ENCODE data around the gene DUSP22.
"Not testable (repeated sequence)": the region's sequence is repeated elsewhere in the genome, so short reads cannot be mapped to it uniquely, and the experiment has no call there.

Gene DUSP22

GRCh38 chr6:366389-367297 lies 74.4 kb downstream of the DUSP22 start:
- DNase-seq, result no peak

- DNase-seq, result no peak
These were observed 75.1 kb downstream of the DUSP22 start for GRCh38 chr6:367298-367794.

DNA sequence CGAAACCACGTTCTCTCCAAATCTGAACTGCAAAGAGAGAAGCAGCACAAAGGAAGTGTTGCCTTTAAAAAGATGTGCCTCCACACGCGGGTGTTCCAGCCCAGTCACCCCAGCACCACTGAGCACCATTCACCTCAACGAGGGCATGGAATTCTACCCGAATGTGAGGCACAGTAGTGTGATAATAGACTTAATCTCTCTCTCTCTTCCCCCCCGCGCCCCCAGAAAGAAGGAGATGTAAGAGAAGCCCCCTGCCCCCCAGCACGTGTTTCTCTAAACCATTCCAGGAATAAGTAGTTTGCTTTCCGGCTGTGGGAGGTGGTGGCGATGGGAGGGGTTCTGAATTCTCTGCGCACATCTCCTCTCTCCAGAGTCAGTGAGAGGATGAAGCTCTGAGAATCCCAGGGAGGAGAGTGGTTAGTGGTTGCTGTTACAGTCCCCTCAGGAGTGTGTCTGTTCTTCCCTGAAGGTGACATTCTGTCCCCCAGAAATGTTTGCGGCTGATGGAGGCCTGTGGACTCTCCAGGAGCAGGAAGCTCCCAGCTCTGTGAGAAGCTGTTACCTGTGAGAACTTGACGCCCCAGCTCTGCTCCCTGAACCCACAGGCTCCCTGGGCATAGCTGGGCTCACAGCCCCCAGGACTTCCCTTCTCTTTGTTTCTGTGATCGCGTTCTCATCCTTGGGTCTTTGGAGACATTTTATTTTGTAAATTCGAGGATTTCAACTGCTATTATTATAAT lies 75.8 kb downstream of the DUSP22 start:
- no peak for DNase-seq

- DNase-seq, result no peak
These were observed 77.5 kb downstream of the DUSP22 start for GRCh38 chr6:369559-370431.

DNA sequence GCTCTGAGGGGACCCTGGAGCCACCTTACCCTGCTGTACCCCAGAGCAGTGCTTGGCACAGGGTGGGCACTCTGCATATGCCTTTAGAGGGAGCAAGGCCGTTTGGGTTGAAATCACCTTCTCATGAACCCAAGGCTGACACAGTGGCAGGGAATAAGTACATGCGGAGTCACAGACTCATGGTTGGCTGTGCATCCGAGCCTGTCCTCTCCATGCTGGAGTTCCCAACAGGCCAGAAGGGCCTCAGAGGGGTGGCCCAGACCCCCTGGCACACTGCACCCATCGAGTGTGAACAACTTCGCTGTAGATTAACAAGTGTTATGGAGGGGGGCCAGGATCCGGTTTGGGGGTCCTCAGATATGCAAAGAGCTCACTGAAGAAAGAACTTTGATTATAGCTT lies 78.3 kb downstream of the DUSP22 start:
- DNase-seq, result no peak

- DNase-seq, result not testable (repeated sequence)
These were observed 79.6 kb downstream of the DUSP22 start for GRCh38 chr6:371851-372250.

DNA sequence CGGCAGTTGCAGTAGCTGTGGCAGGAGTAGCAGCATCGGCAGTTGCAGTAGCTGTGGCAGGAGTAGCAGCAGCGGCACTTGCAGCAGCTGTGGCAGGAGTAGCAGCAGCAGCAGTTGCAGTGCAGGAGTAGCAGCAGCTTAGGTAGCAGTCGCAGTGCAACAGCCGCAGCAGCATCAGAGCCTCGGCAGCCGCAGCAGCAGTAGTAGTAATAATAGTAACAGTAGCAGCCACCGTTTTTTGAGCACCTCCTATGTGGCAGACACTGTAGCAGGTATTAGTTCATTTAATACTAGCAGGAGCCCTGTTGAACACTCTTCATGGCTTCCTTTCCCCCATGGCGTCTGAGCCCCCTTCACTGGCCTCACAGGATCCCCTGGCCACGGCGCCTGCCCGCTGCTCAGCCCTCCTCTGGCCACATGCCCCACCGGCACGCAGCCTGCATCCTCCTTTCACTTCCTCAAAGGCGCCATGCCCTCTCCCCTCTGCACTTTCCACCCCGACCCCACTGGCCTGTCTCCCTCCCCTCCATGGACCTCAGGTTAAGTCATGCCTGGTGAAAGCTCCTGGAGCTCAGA lies 80.1 kb downstream of the DUSP22 start:
- no peak for DNase-seq

- DNase-seq, result no peak
These were observed 80.7 kb downstream of the DUSP22 start for GRCh38 chr6:373031-373430.

GRCh38 chr6:373773-374724 lies 81.8 kb downstream of the DUSP22 start:
- no peak for DNase-seq

DNA sequence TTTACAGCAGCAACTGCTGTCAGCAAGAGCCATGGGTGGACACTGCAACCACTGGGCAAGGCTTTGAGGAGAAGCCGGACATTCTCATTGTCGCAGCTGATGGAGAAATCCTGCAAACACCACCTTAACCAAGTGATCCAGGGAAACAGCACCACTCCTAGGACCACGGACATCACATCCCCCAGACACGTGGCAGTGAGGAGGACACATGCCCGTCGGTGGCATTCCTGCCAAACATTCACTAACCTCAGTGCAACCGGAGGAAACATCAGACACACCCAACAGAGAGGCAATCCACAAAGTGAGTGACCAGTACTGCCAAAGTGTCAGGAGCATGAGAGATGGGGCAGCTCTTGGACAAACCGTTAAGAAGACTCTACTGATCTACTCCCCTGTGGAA lies 82.7 kb downstream of the DUSP22 start:
- DNase-seq, result no peak

GRCh38 chr6:376827-377640 lies 84.7 kb downstream of the DUSP22 start:
- DNase-seq, result no peak

DNA sequence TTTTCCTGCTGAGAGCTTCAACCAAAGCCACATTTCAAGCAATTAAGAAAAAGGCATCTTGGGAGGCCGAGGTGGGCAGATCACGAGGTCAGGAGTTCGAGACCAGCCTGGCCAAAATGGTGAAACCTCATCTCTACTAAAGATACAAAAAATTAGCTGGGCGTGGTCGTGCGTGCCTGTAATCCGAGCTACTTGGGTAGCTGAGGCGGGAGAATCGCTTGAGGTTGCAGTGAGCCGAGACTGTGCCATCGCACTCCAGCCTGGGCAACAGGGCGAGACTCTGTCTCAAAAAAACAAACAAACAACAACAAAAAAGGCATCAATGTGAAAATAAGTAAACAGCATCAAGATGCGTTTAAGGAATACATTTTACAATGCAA lies 85.3 kb downstream of the DUSP22 start:
- not testable (repeated sequence) for DNase-seq

DNA sequence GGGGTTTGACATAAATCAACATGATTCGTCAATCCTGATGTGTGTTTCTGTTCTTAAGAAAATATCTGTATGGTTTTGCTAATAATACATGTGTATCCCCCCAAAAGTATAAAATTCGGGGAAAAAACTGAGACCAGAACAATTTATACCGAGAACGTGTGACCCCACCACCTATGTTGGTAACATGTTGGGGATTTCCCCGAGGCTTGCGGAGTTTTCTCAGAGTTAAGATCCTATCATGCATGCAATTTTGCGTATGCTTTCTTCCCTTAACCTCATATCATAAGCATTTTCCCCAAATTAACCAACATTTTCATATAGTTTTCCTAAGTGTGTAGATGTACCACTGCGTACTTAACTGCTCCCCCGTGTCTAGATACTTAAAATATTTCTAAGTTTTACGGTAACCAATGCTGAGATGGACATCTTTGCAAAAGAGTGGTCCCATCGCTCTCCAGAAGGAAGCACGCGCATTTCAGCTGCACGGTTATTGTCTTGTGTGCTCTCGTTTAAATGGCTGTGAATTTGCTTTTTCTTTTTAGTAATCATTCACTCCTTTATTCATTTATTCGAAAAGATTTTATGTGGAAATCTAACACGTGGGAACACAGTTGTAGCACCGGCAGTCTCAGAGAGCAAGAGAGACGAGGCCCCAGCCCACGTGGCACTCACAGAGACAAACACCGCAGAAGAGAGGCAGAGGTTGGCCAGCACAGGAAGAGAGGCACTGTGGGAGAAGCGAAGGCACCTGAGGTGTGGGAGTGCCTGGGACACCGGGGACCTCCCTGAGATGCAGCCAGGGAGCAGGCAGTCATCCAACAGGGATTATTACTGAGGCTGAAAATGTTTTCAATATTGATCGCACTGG lies 86.0 kb downstream of the DUSP22 start:
- DNase-seq, result no peak

DNA sequence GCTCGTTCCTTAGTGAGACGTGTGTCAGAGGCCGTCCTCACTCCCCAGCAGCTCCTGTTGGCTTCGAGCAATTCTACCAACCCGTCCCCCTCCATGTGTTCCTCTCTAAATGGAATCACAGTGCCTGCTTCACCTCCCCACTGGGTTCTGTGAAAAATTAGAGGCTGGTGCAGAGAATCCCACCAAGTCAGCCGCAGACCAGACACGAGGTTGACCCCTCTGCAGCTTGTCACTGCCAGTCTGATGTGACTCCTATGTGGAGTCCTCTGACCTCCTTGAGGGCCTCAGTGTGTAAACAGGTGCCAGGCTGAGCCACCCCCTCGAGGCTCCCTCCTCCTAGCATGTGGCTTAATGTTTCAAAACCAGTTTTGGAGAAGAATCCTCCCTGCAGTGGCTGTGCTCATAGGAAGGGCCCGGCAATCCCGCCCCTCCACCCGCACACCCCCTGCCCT lies 86.7 kb downstream of the DUSP22 start:
- no peak for DNase-seq

DNA sequence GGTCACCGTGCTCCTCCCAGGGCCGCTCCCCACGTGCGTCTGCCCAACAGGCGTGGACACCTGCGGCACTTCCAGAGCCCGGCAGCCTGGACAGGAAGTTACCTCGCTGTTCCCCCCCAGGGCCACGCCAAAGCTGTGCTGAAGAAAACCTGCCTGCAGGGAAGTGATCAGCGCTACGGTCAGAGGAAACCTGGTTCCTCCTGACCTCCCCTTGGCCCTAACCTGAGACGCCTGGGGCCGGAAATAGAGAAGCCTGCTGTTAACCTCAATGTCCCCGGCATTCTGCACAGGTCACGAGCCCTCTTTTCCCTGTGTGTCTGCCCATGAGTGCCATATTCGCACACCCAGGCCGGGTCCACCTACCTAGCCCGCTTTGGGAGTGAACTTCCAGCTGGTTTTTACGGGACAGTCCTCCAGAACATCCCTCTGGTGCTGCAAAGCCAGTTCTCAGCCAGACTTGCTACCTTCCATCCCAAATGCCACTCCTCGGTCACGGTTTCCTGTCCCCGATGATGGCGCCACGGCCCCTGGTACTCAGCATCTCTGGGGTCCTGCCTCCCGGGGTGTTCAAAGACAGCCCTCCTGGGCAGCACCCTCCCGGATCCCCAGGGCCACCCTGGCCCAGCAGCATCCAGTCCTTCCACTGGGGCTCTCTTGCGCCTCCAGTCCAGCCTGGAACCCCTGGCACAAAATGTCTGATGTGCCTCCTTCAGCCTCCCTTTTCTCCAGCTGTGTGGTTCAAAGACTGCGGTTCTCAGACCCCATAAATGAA lies 87.3 kb downstream of the DUSP22 start:
- no peak for DNase-seq

DNA sequence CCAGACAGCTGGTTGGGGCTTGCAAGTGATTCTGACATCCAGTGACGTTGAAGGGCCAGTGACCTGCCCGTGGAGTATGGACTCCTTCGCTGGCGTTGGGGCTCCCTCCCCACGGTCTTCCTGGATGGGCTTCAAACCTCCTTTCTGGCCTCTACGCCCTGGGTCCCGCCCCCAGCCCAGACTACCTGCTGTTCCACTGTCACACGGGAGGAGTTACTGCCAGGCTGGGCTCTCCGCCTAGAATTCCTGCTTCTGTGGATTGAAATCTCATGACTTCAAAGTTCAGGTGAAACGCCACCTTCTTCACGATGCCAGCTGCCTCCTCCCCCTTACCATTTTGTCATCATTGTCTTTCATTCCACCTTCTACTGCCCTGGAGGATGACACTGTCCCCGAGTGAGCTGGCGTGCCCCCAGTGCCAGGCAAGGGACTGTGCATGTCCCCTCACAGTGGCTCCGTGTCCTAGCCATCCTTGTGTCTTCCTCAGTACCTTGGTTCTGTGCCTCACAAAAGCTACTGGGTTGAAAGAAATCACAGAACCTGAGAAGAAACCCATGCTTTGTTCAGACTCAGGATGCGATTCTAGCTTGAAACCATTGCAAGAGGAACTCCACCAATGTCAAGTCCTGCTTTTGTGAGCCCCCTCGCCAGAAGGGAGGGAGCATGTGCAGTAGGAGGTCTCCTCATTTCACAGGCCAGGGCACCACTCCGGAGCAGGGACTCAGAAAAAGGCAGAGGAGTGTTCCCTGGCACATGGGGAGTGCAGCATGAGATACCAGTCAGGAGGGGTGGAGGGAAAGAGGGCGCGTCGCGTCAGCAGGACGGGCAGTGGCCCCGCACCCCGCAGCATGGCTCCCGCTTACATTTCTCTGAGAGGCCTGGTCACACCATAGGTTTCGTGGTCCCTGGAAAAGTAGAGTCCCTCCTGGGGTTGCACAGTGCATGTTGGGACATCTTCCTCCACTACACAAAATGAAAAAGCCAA lies 88.2 kb downstream of the DUSP22 start:
- DNase-seq, result no peak

DNA sequence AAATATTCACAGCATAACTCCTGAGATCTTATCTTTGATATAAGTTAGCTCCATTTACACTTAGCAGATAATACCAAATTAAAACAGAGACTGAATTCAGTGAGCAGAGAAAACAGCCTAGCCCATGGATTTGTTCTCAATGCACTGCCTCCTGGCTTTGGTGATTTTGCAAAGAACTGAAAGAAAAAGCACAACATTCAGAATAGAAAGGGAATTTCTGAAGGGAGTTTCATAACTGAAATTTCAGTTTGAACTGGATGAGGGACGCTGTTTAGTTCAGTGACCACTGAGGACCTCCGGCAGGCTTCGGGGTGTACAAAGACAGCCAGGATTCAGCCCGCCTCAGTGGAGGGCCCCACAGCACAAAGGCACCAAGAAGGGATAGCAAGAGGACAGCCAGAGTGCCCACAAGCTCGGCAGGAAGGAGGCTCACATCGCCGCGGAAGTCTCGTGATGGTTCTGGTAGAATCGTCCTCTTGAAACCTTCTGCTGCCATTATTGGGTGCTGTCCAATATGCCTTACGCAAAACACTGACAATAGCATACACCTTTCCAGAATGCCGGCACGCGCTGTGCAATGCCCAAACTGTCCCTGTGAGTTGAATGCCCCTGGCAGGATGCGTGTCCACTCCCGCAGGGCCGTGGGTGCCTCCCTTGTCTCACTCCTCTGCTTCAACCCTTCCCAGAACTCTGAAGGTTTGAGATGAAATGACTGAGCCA lies 89.6 kb downstream of the DUSP22 start:
- DNase-seq, result no peak
